SK-N-SH (cell line): ENCODE measurements around the gene INTU. TPM values are rescaled to one million over a fixed set of nuclear protein-coding genes. Genes with fewer than 3 reads are reported as not detected.

Experiments
- CTCF ChIA-PET: fragments of 300-600, 350-600 bp; formaldehyde crosslinking; extraction: SDS; loops from one replicate; lab custom pipeline; 2021; lab: Yijun Ruan, JAX
- POLR2A ChIA-PET: fragments of 350-600 bp; sonication (Branson Sonifier 250); formaldehyde crosslinking; extraction: SDS; loops from one replicate; lab custom pipeline; 2020; ENCODE audit warnings: antibody characterized with exemption, inconsistent platforms; lab: Yijun Ruan, JAX
- DNase-seq: peaks from one replicate; pipeline ENCODE4 v3.0.0; 2012
- H2AFZ ChIP-seq: fragments of 200-600 bp; sonication (generic); 2 replicates; pipeline ENCODE4 v1.8.1; 2016; ENCODE audit warnings: antibody characterized with exemption, mild to moderate bottlenecking, low read depth
- H3F3A ChIP-seq: fragments of 200-600 bp; sonication (generic); replicated peaks from 2 replicates; pipeline ENCODE3; 2016; ENCODE audit warnings: antibody characterized with exemption, mild to moderate bottlenecking; ENCODE audit not compliant: insufficient read depth
- H3K27ac ChIP-seq, 2 experiments: fragments of 200-500 bp in 1 of 2; fragments of 200-600 bp in 1 of 2; sonication (Bioruptor generic) in 1 of 2; sonication (generic), shearing (Covaris generic) in 1 of 2; 2 replicates each; pipeline versions ENCODE4 v1.5.1 to v1.6.1; 2014 to 2016; ENCODE audit warnings: low read depth in 2 of 2, inconsistent platforms in 1 of 2, low read length in 1 of 2, mild to moderate bottlenecking in 1 of 2, mixed read lengths in 1 of 2
- H3K27me3 ChIP-seq: fragments of 200-600 bp; sonication (generic), shearing (Covaris generic); 2 replicates; pipeline ENCODE4 v1.6.1; 2016; ENCODE audit warnings: mixed run types; ENCODE audit not compliant: insufficient read depth
- H3K36me3 ChIP-seq, 2 experiments: fragments of 200-500 bp in 1 of 2; fragments of 200-600 bp in 1 of 2; sonication (Bioruptor generic) in 1 of 2; sonication (generic) in 1 of 2; replicated peaks in 1 of 2; 2 replicates each; pipeline versions ENCODE3 to v1.5.1; 2014 to 2016; ENCODE audit warnings: low read length in 1 of 2, mild to moderate bottlenecking in 1 of 2; ENCODE audit not compliant: insufficient read depth in 2 of 2, control insufficient read depth in 1 of 2
- H3K4me1 ChIP-seq, 2 experiments: fragments of 200-500 bp in 1 of 2; fragments of 200-600 bp in 1 of 2; sonication (Bioruptor generic) in 1 of 2; sonication (generic), shearing (Covaris generic) in 1 of 2; 2 replicates each; pipeline versions ENCODE4 v1.5.1 to v1.6.1; 2014 to 2016; ENCODE audit warnings: low read depth in 1 of 2, low read length in 1 of 2, mixed run types in 1 of 2; ENCODE audit not compliant: insufficient read depth in 2 of 2, control insufficient read depth in 1 of 2
- H3K4me2 ChIP-seq: fragments of 200-600 bp; sonication (generic), shearing (Covaris generic); 2 replicates; pipeline ENCODE4 v1.6.1; 2017; ENCODE audit warnings: mixed run types
- H3K4me3 ChIP-seq, 2 experiments: fragments of 200-500 bp in 1 of 2; fragments of 200-600 bp in 1 of 2; sonication (Bioruptor generic) in 1 of 2; sonication (generic), shearing (Covaris generic) in 1 of 2; 2 replicates each; pipeline versions ENCODE4 v1.5.1 to v1.8.1; 2014 to 2016; ENCODE audit warnings: low read depth in 2 of 2, inconsistent platforms in 1 of 2, low read length in 1 of 2, mild to moderate bottlenecking in 1 of 2, mixed read lengths in 1 of 2, moderate library complexity in 1 of 2
- H3K79me2 ChIP-seq: fragments of 200-600 bp; sonication (generic); 2 replicates; pipeline ENCODE4 v1.8.1; 2017; ENCODE audit warnings: mild to moderate bottlenecking; ENCODE audit not compliant: insufficient read depth
- H3K9ac ChIP-seq: fragments of 200-600 bp; sonication (generic); 2 replicates; pipeline ENCODE4 v1.6.1; 2017; ENCODE audit warnings: mixed run types
- H3K9me2 ChIP-seq: fragments of 200-600 bp; sonication (generic); 2 replicates; pipeline ENCODE4 v1.6.1; 2017; ENCODE audit warnings: mixed run types
- H3K9me3 ChIP-seq: fragments of 200-600 bp; sonication (generic); 2 replicates; pipeline ENCODE4 v1.6.1; 2017; ENCODE audit warnings: mixed run types, mild to moderate bottlenecking, moderate library complexity
- H4K20me1 ChIP-seq: fragments of 200-600 bp; sonication (generic); 2 replicates; pipeline ENCODE4 v1.6.1; 2017; ENCODE audit warnings: mild to moderate bottlenecking, mixed run types; ENCODE audit not compliant: insufficient read depth
- EP300 ChIP-seq, 2 experiments: IDR thresholded peaks; 2 replicates each; pipeline versions ENCODE4 v1.4.0 to v1.6.1; 2012; ENCODE audit warnings: borderline replicate concordance in 1 of 2, low read depth in 1 of 2, low read length in 1 of 2
- EZH2phosphoT487 ChIP-seq: fragments of 200-600 bp; sonication (generic); IDR thresholded peaks from 2 replicates; pipeline ENCODE4 v1.6.1; 2017; ENCODE audit warnings: low read depth, mixed run types, mild to moderate bottlenecking, antibody characterized with exemption, moderate library complexity, borderline replicate concordance
- FOXM1 ChIP-seq: IDR thresholded peaks from 2 replicates; pipeline ENCODE4 v1.4.0; 2012; ENCODE audit warnings: low read depth, mild to moderate bottlenecking
- JUND ChIP-seq: IDR thresholded peaks from 2 replicates; pipeline ENCODE4 v1.4.0; 2012
- MXI1 ChIP-seq: IDR thresholded peaks from 2 replicates; pipeline ENCODE4 v1.6.1; 2012; ENCODE audit warnings: mild to moderate bottlenecking, low read depth, low read length, improper control_type of control experiment
- NRF1 ChIP-seq: IDR thresholded peaks from 2 replicates; pipeline ENCODE4 v1.6.1; 2012; ENCODE audit warnings: low read depth, mild to moderate bottlenecking, low read length
- RCOR1 ChIP-seq: fragments of 150-350 bp; IDR thresholded peaks from 2 replicates; pipeline ENCODE4 v1.6.1; 2017; ENCODE audit warnings: antibody characterized with exemption, low read length
- RFX5 ChIP-seq: IDR thresholded peaks from 2 replicates; pipeline ENCODE4 v1.6.1; 2012; ENCODE audit warnings: mild to moderate bottlenecking, improper control_type of control experiment, low read length
- RXRA ChIP-seq: IDR thresholded peaks from 2 replicates; pipeline ENCODE4 v1.4.0; 2012; ENCODE audit warnings: low read depth, mild to moderate bottlenecking, borderline replicate concordance
- TCF12 ChIP-seq: IDR thresholded peaks from 2 replicates; pipeline ENCODE4 v1.4.0; 2012
- USF1 ChIP-seq: IDR thresholded peaks from 2 replicates; pipeline ENCODE4 v1.4.0; 2012; ENCODE audit warnings: low read depth, borderline replicate concordance
- WGBS: methylation state at CpG from one replicate; pipeline ENCODE4 v1.1.6; 2017; ENCODE audit warnings: low lambda C conversion rate; 5-methylcytosine and 5-hydroxymethylcytosine counted together
- polyA plus RNA-seq, 3 experiments: library from polyadenylated mRNA; depleted of rRNA; stranded (reverse); fragments of >200 nt; gene quantifications; 2 replicates each; pipeline ENCODE4 v1.2.3, GENCODE V29; 2012
- TF ChIP-seq, protein P1 (sequence below): IDR thresholded peaks from 2 replicates; pipeline ENCODE4; 2012

Gene INTU
- polyA plus RNA-seq, 1 of the 3 experiments (the other 2 are of a cell fraction), result 3.3 TPM

GRCh38 chr4:127734976-127735375, 102.2 kb downstream of the INTU start (continued):
- TF ChIP-seq NRF1 (no peak), EP300 (IDR thresholded peaks at IDR 0.05; ENCODE audit: borderline replicate concordance in 1 of 2, low read depth in 1 of 2, low read length in 1 of 2) (no peak), RFX5 (no peak), MXI1 (no peak)

DNA sequence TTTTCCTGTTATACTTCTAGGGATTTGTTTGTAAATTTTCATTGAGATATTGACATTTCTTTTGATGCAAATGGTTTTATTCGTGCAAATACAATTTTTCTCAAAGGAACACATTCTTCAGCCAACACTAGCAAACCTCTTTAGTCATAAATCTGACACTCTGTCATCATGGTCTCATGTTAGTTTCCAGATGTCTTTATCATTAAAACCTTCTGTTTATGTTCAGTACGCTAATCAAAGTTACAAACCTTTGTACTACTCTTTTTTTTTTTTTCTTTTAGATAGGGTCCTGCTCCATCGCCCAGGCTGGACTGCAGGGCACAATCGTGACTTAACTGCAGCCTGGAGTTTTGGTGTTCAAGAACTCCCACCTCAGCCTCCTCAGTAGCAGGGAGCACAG, 104.5 kb downstream of the INTU start:
- Histone ChIP-seq H3K4me3 (no peak overlapping the region), H3K4me2 (no peak overlapping the region), H3K79me2 (no peaks in the 10 kb centered on the region), H3K27me3 (no peaks in the 10 kb centered on the region), H3K9ac (no peak overlapping the region), H3K4me1 (no peaks in the 10 kb centered on the region), H3F3A (no peaks in the 10 kb centered on the region), H3K9me2 (no peaks in the 10 kb centered on the region), H2AFZ (no peak overlapping the region), H3K27ac (no peak overlapping the region), H3K9me3 (no peaks in the 10 kb centered on the region), H3K36me3 (no peaks in the 10 kb centered on the region), H4K20me1 (no peaks in the 10 kb centered on the region)
- TF ChIP-seq JUND, result no peak
- TF ChIP-seq, protein P1, sequence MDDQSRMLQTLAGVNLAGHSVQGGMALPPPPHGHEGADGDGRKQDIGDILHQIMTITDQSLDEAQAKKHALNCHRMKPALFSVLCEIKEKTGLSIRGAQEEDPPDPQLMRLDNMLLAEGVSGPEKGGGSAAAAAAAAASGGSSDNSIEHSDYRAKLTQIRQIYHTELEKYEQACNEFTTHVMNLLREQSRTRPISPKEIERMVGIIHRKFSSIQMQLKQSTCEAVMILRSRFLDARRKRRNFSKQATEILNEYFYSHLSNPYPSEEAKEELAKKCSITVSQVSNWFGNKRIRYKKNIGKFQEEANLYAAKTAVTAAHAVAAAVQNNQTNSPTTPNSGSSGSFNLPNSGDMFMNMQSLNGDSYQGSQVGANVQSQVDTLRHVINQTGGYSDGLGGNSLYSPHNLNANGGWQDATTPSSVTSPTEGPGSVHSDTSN, result 0 out of 2 replicates have a peak, but pooled peaks have one; percentile 53
- TF ChIP-seq TCF12, result peak; percentile 75
- no peak for DNase-seq
- ChIA-PET POLR2A (no interaction called here), CTCF (interaction anchor here (3.7 kb wide), 1 partner anchor 133 kb away, joined by 18 read pairs; no protein-coding TSS in a partner anchor)
- 26% methylated on average over 4 of the region's 4 CpGs for WGBS

- no peak for DNase-seq
- Histone ChIP-seq H2AFZ (no peak overlapping the region), H3K9me2 (no peaks in the 10 kb centered on the region), H3K27me3 (no peaks in the 10 kb centered on the region), H4K20me1 (no peaks in the 10 kb centered on the region), H3K9ac (no peak overlapping the region), H3K4me2 (no peak overlapping the region), H3K36me3 (no peaks in the 10 kb centered on the region), H3F3A (no peaks in the 10 kb centered on the region), H3K79me2 (no peaks in the 10 kb centered on the region), H3K4me1 (no peaks in the 10 kb centered on the region), H3K4me3 (no peak overlapping the region), H3K27ac (no peak overlapping the region), H3K9me3 (no peaks in the 10 kb centered on the region)
- TF ChIP-seq FOXM1 (no peak), EZH2phosphoT487 (no peak), RCOR1 (no peak), RXRA (no peak), USF1 (no peak)
- CTCF ChIA-PET, result interaction anchor here (4.0 kb wide), 1 partner anchor 9 kb away, joined by 28 read pairs; no protein-coding TSS in a partner anchor
- POLR2A ChIA-PET, result no interaction called here
- WGBS, result 95% methylated on average over 1 of the region's 1 CpG
Measured at GRCh38 chr4:127741247-127741646, 108.5 kb downstream of the INTU start.
